GM19193 (cell line): Measurements from ENCODE around the gene TLCD3A.

Source experiments
- POLR2A ChIP-seq: IDR thresholded peaks from 4 replicates; pipeline ENCODE4 v1.6.1; 2011; ENCODE audit not compliant: insufficient read depth, insufficient read length; ENCODE audit errors: extremely low read depth

TLCD3A gene

GRCh38 chr17:700504-701094 is 31.8 kb upstream of the TLCD3A start:
- TF ChIP-seq POLR2A, result no peak

- no peak for TF ChIP-seq POLR2A
Measured at GRCh38 chr17:703081-703875, 29.1 kb upstream of the TLCD3A start.

- no peak for TF ChIP-seq POLR2A
Measured at GRCh38 chr17:704111-704864, 28.1 kb upstream of the TLCD3A start.

- no peak for TF ChIP-seq POLR2A
Measured at GRCh38 chr17:705011-705410, 27.4 kb upstream of the TLCD3A start.

GRCh38 chr17:705863-706262 is 26.5 kb upstream of the TLCD3A start:
- TF ChIP-seq POLR2A, result no peak

GRCh38 chr17:708132-708531 is 24.3 kb upstream of the TLCD3A start:
- no peak for TF ChIP-seq POLR2A

- TF ChIP-seq POLR2A, result no peak
Measured at GRCh38 chr17:718075-718474, 14.3 kb upstream of the TLCD3A start.

GRCh38 chr17:720706-721539 is 11.5 kb upstream of the TLCD3A start:
- no peak for TF ChIP-seq POLR2A

- no peak for TF ChIP-seq POLR2A
Measured at GRCh38 chr17:721540-721937, 10.9 kb upstream of the TLCD3A start.

GRCh38 chr17:725084-725483 is 7.3 kb upstream of the TLCD3A start:
- no peak for TF ChIP-seq POLR2A

- TF ChIP-seq POLR2A, result no peak
Measured at GRCh38 chr17:725746-726145, 6.7 kb upstream of the TLCD3A start.

- TF ChIP-seq POLR2A, result no peak
Measured at GRCh38 chr17:726271-726919, 6.0 kb upstream of the TLCD3A start.

GRCh38 chr17:728911-729310 is 3.5 kb upstream of the TLCD3A start:
- no peak for TF ChIP-seq POLR2A

- TF ChIP-seq POLR2A, result no peak
Measured at GRCh38 chr17:731644-732066, 741 bp upstream of the TLCD3A start.
